K562 (cell line): ENCODE measurements around the gene CSMD2. TPM values are rescaled to one million over a fixed set of nuclear protein-coding genes. Genes with fewer than 3 reads are reported as not detected.

ENCODE experiments used
- ATAC-seq: fragments of 200-7000 bp; cut with Tn5 transposase; 3 replicates; pipeline ENCODE4 v1.9.1; 2020; ENCODE audit warnings: moderate library complexity
- BruUV-seq: library from RNA; stranded (reverse); fragments of 400-500 nt; replicated peaks from 2 replicates; lab custom pipeline; 2021; lab: Mats Ljungman, UMichigan
- CTCF ChIA-PET: fragments of 300-600 bp; formaldehyde crosslinking; extraction: SDS; loops from one replicate; lab custom pipeline; 2021; ENCODE audit warnings: low intra/inter-chr PET ratio; lab: Yijun Ruan, JAX
- POLR2A ChIA-PET: fragments of 300-600, 350-650 bp; sonication (Branson Sonifier 250); formaldehyde crosslinking; extraction: SDS; loops from one replicate; lab custom pipeline; 2021; ENCODE audit warnings: antibody characterized with exemption, inconsistent platforms; lab: Yijun Ruan, JAX
- DNase-seq, 4 experiments: peaks; one replicate each; pipeline versions ENCODE4 v3.0.0 to v3.0.0-alpha.2; 2011 to 2018; ENCODE audit warnings: low spot score in 3 of 4, mixed read lengths in 3 of 4; ENCODE audit errors: extremely low read depth in 1 of 4
- FAIRE-seq: peaks from 2 replicates; lab custom pipeline; 2011; peaks lifted over from hg19 to GRCh38; lab: Jason Lieb, UNC
- H2AFZ ChIP-seq: 2 replicates; pipeline ENCODE4 v1.6.0; 2011; ENCODE audit warnings: low read depth, low read length, control low read depth, inconsistent platforms
- H3K27ac ChIP-seq: fragments of 200-600 bp; 3 replicates; pipeline ENCODE4 v1.8.0; 2011; ENCODE audit warnings: low read depth, mild to moderate bottlenecking, control low read depth, inconsistent platforms, low read length, moderate library complexity, mixed read lengths; ENCODE audit errors: extremely low read depth
- H3K27me3 ChIP-seq, 2 experiments: fragments of 300-600 bp in 1 of 2; 2 replicates in 1 of 2; 3 replicates in 1 of 2; pipeline versions ENCODE4 v1.6.0 to v1.8.0; 2011; ENCODE audit warnings: inconsistent platforms in 2 of 2, low read length in 2 of 2, mild to moderate bottlenecking in 1 of 2, mixed read lengths in 1 of 2, moderate library complexity in 1 of 2; ENCODE audit not compliant: control insufficient read depth in 2 of 2, insufficient read depth in 2 of 2
- H3K36me3 ChIP-seq: fragments of 300-600 bp; 3 replicates; pipeline ENCODE4 v1.8.0; 2011; ENCODE audit warnings: mild to moderate bottlenecking, low read length, inconsistent platforms; ENCODE audit not compliant: control insufficient read depth, insufficient read depth
- H3K4me1 ChIP-seq, 2 experiments: fragments of 200-600 bp in 1 of 2; replicated peaks in 1 of 2; 2 replicates in 1 of 2; 3 replicates in 1 of 2; pipeline versions ENCODE4 v1.5.1 to v1.8.0; 2011; ENCODE audit warnings: inconsistent platforms in 2 of 2, low read length in 2 of 2, mild to moderate bottlenecking in 1 of 2, mixed read lengths in 1 of 2, moderate library complexity in 1 of 2; ENCODE audit not compliant: control insufficient read depth in 2 of 2, insufficient read depth in 2 of 2
- H3K4me2 ChIP-seq: 2 replicates; pipeline ENCODE4 v1.6.1; 2011; ENCODE audit warnings: low read length, control low read depth, inconsistent platforms, mixed read lengths; ENCODE audit not compliant: insufficient read depth
- H3K4me3 ChIP-seq: fragments of 200-600 bp; sonication (generic), shearing (Covaris generic); 2 replicates; pipeline ENCODE4 v1.5.1; 2016; ENCODE audit warnings: control low read depth, inconsistent platforms
- H3K79me2 ChIP-seq: fragments of 200-600 bp; 3 replicates; pipeline ENCODE4 v1.8.0; 2011; ENCODE audit warnings: low read length, inconsistent platforms; ENCODE audit not compliant: control insufficient read depth, insufficient read depth
- H3K9ac ChIP-seq, 2 experiments: 2 replicates each; pipeline versions ENCODE4 v1.6.0 to v1.6.1; 2011; ENCODE audit warnings: low read depth in 2 of 2, low read length in 2 of 2, control low read depth in 1 of 2, inconsistent platforms in 1 of 2, mild to moderate bottlenecking in 1 of 2, mixed read lengths in 1 of 2; ENCODE audit not compliant: insufficient read depth in 1 of 2
- H3K9me1 ChIP-seq: one replicate; pipeline ENCODE4 v1.6.0; 2011; ENCODE audit warnings: inconsistent platforms, mild to moderate bottlenecking, low read length, moderate library complexity; ENCODE audit not compliant: control insufficient read depth, insufficient read depth
- H3K9me3 ChIP-seq: replicated peaks from 2 replicates; pipeline ENCODE4 v1.5.1; 2011; ENCODE audit warnings: low read depth, low read length, inconsistent platforms; ENCODE audit not compliant: control insufficient read depth, insufficient read depth
- H4K20me1 ChIP-seq: replicated peaks from 2 replicates; pipeline ENCODE4 v1.6.1; 2011; ENCODE audit warnings: low read length, inconsistent platforms, mixed read lengths; ENCODE audit not compliant: control insufficient read depth, insufficient read depth
- CHCHD3 ChIP-seq: fragments of 250-450 bp; sonication (Bioruptor Pico); IDR thresholded peaks from 2 replicates; pipeline ENCODE4 v2.1.2; 2022; ENCODE audit warnings: mild to moderate bottlenecking
- CREBBP ChIP-seq: IDR thresholded peaks from one replicate; pipeline ENCODE4 v1.6.1; 2012; ENCODE audit warnings: low read depth, mild to moderate bottlenecking, control low read depth, inconsistent platforms, low read length
- HCFC1 ChIP-seq: IDR thresholded peaks from 2 replicates; pipeline ENCODE4 v1.6.1; 2012; ENCODE audit warnings: low read depth, low read length, improper control_type of control experiment
- KLF13 ChIP-seq: fragments of 450-650 bp; IDR thresholded peaks from 2 replicates; pipeline ENCODE4 v1.6.1; 2016; ENCODE audit warnings: missing genetic modification characterization, low read depth, mild to moderate bottlenecking, missing compliant biosample characterization, moderate library complexity, borderline replicate concordance
- MTF1 ChIP-seq: fragments of 250-450 bp; sonication (Bioruptor Pico); IDR thresholded peaks from 2 replicates; pipeline ENCODE4 v1.9.0; 2021; ENCODE audit warnings: moderate library complexity, mild to moderate bottlenecking, inconsistent platforms, borderline replicate concordance
- NFIX ChIP-seq: fragments of 250-450 bp; sonication (Bioruptor Pico); IDR thresholded peaks from 2 replicates; pipeline ENCODE4 v1.4.0; 2020; ENCODE audit warnings: low read depth, mild to moderate bottlenecking, moderate library complexity
- SP1 ChIP-seq: sonication (generic); formaldehyde crosslinking; IDR thresholded peaks from 2 replicates; pipeline ENCODE4 v1.8.1; 2022; ENCODE audit warnings: mild to moderate bottlenecking, missing genetic modification reagents
- TAL1 ChIP-seq: fragments of 450-650 bp; IDR thresholded peaks from 2 replicates; pipeline ENCODE4 v1.6.1; 2016; ENCODE audit warnings: mild to moderate bottlenecking
- TBL1XR1 ChIP-seq, 2 experiments: IDR thresholded peaks; 2 replicates each; pipeline ENCODE4 v1.6.1; 2012; ENCODE audit warnings: improper control_type of control experiment in 2 of 2, low read length in 2 of 2, mild to moderate bottlenecking in 1 of 2
- ZNF165 ChIP-seq: fragments of 250-450 bp; sonication (Bioruptor Pico); IDR thresholded peaks from 2 replicates; pipeline ENCODE4 v1.4.0; 2020; ENCODE audit warnings: borderline replicate concordance
- ZNF23 ChIP-seq: fragments of 250-450 bp; sonication (Bioruptor Pico); IDR thresholded peaks from 2 replicates; pipeline ENCODE4 v1.4.0; 2020; ENCODE audit warnings: mild to moderate bottlenecking
- ZNF766 ChIP-seq: fragments of 200-800 bp; sonication (Bioruptor generic); conservative IDR thresholded peaks from 2 replicates; pipeline ENCODE4 v1.6.1; 2016; ENCODE audit warnings: missing genetic modification characterization, missing compliant biosample characterization
- WGBS: fragments of 100-300 bp; shearing (Covaris generic); methylation state at CpG from one replicate; pipeline ENCODE4 v1.1.6; 2016; ENCODE audit warnings: low coverage, mixed read lengths; ENCODE audit not compliant: insufficient coverage; ENCODE audit errors: missing lambda C conversion rate; 5-methylcytosine and 5-hydroxymethylcytosine counted together
- in situ Hi-C: fragments of 300-500 bp; cut with MboI; formaldehyde crosslinking; loops from 4 replicates; pipeline ENCODE4 v1.15.0; 2018; ENCODE audit warnings: inconsistent platforms, mixed read lengths
- intact Hi-C: fragments of 100-400 bp; cut with micrococcal nuclease; formaldehyde crosslinking; loops from 2 replicates; pipeline ENCODE4 v1.14.2; 2022
- polyA plus RNA-seq, 8 experiments: library from polyadenylated mRNA; depleted of rRNA in 4 of 8; stranded (reverse) in 5 of 8; unstranded in 3 of 8; fragments of >200 nt; fragmentation: Nextera tagmentation in 2 of 8; fragmentation: Illumina TruSeq in 1 of 8; extraction: Ambion mirVana in 2 of 8; extraction: Trizol in 1 of 8; gene quantifications; 2 replicates each; pipeline versions ENCODE4 v1.2.1 to v1.2.3, GENCODE V29; 2011 to 2014; ENCODE audit warnings: inconsistent platforms in 1 of 8, missing spikeins in 1 of 8
- total RNA-seq, 7 experiments: library from RNA; depleted of rRNA in 6 of 7; stranded (reverse); fragments of >200 nt in 6 of 7; fragmentation: Illumina TruSeq in 2 of 7; extraction: Trizol in 2 of 7; gene quantifications; 2 replicates each; pipeline versions ENCODE4 v1.2.1 to v1.2.3, GENCODE V29; 2011 to 2021; ENCODE audit warnings: low replicate concordance in 1 of 7
- TF ChIP-seq, protein P1 (sequence below), 3 experiments: fragments of 200-800 bp in 1 of 3; sonication (Bioruptor generic) in 1 of 3; sonication (generic) in 1 of 3; formaldehyde crosslinking in 1 of 3; IDR thresholded peaks; 2 replicates each; pipeline versions ENCODE4 v1.6.1 to v1.8.0; 2016 to 2022; ENCODE audit warnings: mild to moderate bottlenecking in 2 of 3, missing compliant biosample characterization in 2 of 3, missing genetic modification characterization in 2 of 3, missing genetic modification reagents in 1 of 3

CSMD2 gene
- total and polyA plus RNA-seq, 9 of the 15 experiments (the other 6 are each of a cell fraction or from before 2014, with no cell fraction given) = not detected

DNA sequence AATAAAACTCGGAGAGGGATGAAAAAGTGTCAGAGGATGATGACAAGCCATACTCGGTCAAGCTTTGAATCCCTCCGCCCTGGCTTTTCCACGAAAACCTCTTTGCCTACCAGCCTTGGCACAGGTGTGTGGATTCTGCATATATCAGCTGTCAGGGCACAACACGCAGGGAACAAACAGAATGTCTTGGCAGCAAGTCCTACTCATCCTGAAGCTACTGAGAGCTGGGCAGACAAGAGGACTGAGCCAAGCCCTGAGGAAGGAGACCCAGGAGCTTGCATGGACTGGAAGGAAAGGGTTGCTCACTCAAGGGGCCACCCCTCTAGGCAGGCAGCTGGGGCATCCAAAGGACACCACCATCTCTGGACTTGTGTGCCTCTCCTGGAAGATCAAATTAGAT lies 168.7 kb downstream of the CSMD2 start:
- WGBS = 3% methylated on average over 5 of the region's 5 CpGs
- Histone ChIP-seq H3K9ac (no peak overlapping the region), H4K20me1 (no peaks in the 10 kb centered on the region), H3K4me2 (no peak overlapping the region), H3K27ac (no peak overlapping the region), H3K27me3 (peaks cover 0 to 9% of the 10 kb centered on the region in 2 experiments; a peak in 2 of 5 replicates), H3K4me3 (no peak overlapping the region), H3K9me3 (no peaks in the 10 kb centered on the region), H3K36me3 (no peaks in the 10 kb centered on the region), H2AFZ (no peak overlapping the region), H3K9me1 (no peaks in the 10 kb centered on the region), H3K79me2 (no peaks in the 10 kb centered on the region), H3K4me1 (no peaks in the 10 kb centered on the region)
- FAIRE-seq (no peak), ATAC-seq (no peak), DNase-seq (no peak)
- intact Hi-C loops = no loop called here
- no TSS peak for BruUV-seq
- ChIA-PET CTCF (no interaction called here), POLR2A (no interaction called here)
- TF ChIP-seq ZNF766 (no peak), TBL1XR1 (IDR thresholded peaks at IDR 0.05; ENCODE audit: low read length in 2 of 2) (no peak), ZNF165 (CRISPR knock-in tag) (no peak)
- in situ Hi-C loops = no loop called here

DNA sequence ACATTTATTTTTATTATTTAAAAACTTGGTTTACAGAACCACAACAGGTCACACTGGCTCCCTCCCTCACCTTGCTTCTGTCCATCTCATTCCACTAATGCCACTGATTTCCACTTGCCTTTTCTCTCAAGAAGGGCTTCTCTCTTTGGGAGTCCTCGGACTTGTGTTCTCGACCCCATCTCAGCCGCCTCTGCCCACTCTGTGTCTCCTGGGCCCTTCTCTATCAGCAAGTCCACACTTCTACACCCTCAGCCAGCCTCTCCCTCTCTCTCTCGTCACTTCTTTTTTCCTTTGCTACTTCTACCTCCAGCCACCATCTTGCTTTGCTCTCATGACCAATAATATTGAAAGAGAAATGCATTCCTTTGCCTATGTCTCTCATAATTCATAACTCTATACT lies 171.7 kb downstream of the CSMD2 start:
- Histone ChIP-seq H3K79me2 (no peaks in the 10 kb centered on the region), H2AFZ (no peak overlapping the region), H3K4me3 (no peak overlapping the region), H3K27me3 (peaks cover 0 to 9% of the 10 kb centered on the region in 2 experiments; a peak in 2 of 5 replicates), H3K4me1 (no peaks in the 10 kb centered on the region), H3K9ac (no peak overlapping the region), H3K9me1 (no peaks in the 10 kb centered on the region), H3K36me3 (no peaks in the 10 kb centered on the region), H3K9me3 (no peaks in the 10 kb centered on the region), H4K20me1 (no peaks in the 10 kb centered on the region), H3K4me2 (no peak overlapping the region), H3K27ac (no peak overlapping the region)
- CTCF ChIA-PET = no interaction called here
- POLR2A ChIA-PET = no interaction called here
- FAIRE-seq = no peak
- in situ Hi-C loops (no loop called here), intact Hi-C loops (no loop called here)
- 3% methylated on average over 4 of the region's 4 CpGs for WGBS
- no TSS peak for BruUV-seq
- ATAC-seq = no peak
- DNase-seq = no peak
- no peak for TF ChIP-seq HCFC1
- TF ChIP-seq KLF13 (tag) = no peak
- TF ChIP-seq TAL1 = no peak
- TF ChIP-seq ZNF23 = no peak
- no peak for TF ChIP-seq CREBBP
- TF ChIP-seq, protein P1, sequence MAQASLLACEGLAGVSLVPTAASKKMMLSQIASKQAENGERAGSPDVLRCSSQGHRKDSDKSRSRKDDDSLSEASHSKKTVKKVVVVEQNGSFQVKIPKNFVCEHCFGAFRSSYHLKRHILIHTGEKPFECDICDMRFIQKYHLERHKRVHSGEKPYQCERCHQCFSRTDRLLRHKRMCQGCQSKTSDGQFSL (CRISPR knock-in tag; IDR thresholded peaks at IDR 0.05) = no peak
- TF ChIP-seq, protein P1 (tag; IDR thresholded peaks at IDR 0.05) = no peak
- no peak for TF ChIP-seq SP1 (CRISPR knock-in tag)
- no peak for TF ChIP-seq MTF1 (CRISPR knock-in tag)
- TF ChIP-seq CHCHD3 (CRISPR knock-in tag) = no peak
- no peak for TF ChIP-seq NFIX (CRISPR knock-in tag)
